ENCODE measurements around the gene GLTPD2. TPM values are rescaled to one million over a fixed set of nuclear protein-coding genes. Genes with fewer than 3 reads are reported as not detected.

GLTPD2 gene
- total RNA-seq, 6 experiments from 2014 or later: not detected

DNA sequence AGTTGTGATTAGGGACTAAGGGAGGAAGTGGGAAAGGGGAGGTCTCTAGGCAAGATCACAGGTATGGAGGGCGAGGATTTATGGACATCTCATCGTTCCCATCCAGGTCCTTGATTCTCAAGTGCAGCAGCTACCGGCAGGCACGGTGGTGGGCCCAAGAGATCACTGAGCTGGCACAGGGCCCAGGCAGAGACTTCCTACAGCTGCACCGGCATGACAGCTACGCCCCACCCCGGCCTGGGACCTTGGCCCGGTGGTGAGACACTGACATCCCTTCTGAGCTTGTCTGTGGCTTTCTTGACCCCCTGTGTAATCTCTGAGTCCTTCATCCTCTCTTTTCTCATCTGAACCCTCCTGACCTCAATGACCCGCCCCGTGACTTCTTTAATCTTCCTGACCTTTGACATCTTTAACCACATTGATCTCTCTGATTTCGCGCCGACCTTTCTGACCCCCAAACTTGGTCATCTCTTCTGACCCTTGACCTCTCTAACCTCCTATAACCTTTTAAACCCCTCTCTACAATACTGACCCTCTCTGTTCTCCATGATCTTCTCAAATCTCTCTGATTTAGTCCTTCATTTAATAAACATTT lies 22.0 kb downstream of the GLTPD2 start:
- TF ChIP-seq, protein P1, sequence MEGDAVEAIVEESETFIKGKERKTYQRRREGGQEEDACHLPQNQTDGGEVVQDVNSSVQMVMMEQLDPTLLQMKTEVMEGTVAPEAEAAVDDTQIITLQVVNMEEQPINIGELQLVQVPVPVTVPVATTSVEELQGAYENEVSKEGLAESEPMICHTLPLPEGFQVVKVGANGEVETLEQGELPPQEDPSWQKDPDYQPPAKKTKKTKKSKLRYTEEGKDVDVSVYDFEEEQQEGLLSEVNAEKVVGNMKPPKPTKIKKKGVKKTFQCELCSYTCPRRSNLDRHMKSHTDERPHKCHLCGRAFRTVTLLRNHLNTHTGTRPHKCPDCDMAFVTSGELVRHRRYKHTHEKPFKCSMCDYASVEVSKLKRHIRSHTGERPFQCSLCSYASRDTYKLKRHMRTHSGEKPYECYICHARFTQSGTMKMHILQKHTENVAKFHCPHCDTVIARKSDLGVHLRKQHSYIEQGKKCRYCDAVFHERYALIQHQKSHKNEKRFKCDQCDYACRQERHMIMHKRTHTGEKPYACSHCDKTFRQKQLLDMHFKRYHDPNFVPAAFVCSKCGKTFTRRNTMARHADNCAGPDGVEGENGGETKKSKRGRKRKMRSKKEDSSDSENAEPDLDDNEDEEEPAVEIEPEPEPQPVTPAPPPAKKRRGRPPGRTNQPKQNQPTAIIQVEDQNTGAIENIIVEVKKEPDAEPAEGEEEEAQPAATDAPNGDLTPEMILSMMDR (IDR thresholded peaks at IDR 0.05): no peak
- H3K4me1 Mint-ChIP-seq (ENCODE audit: low read depth): peaks cover 12% of the 10 kb centered on the region; the same call in 1 of the 2 replicates
- no peaks in the 10 kb centered on the region; the same call in none of the 2 replicates for H3K27me3 Mint-ChIP-seq (ENCODE audit: insufficient read depth)
- peaks cover 17% of the 10 kb centered on the region for H3K36me3 Mint-ChIP-seq (ENCODE audit: low read depth)
- H3K9me3 Mint-ChIP-seq: no peaks in the 10 kb centered on the region
- no peak overlapping the region for H3K4me3 Mint-ChIP-seq
- DNase-seq: no peak
- H3K27ac Mint-ChIP-seq: no peak overlapping the region

DNA sequence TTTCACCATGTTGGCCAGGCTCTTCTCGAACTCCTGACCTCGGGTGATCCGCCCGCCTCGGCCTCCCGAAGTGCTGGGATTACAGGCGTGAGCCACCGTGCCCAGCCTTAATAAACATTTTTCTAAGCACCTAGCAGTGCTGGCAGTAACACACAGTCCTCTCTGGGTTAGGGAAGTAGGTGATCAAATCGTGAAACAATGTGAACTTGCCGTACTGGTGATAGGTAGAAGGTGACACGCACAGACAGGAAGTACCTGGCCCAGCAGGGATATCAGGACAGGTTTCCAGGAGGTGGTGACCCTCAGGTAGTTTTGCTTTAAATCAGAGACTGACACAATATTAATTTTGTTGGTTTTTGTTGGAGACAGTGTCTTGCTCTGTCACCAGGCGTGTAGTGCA lies 22.7 kb downstream of the GLTPD2 start:
- TF ChIP-seq, protein P1 (IDR thresholded peaks at IDR 0.05): no peak
- no peaks in the 10 kb centered on the region for H3K9me3 Mint-ChIP-seq
- H3K36me3 Mint-ChIP-seq (ENCODE audit: low read depth): peaks cover 17% of the 10 kb centered on the region
- H3K4me1 Mint-ChIP-seq (ENCODE audit: low read depth): peaks cover 6% of the 10 kb centered on the region; the same call in 1 of the 2 replicates
- no peak overlapping the region for H3K4me3 Mint-ChIP-seq
- H3K27me3 Mint-ChIP-seq (ENCODE audit: insufficient read depth): no peaks in the 10 kb centered on the region; the same call in none of the 2 replicates
- DNase-seq: no peak
- H3K27ac Mint-ChIP-seq: no peak overlapping the region

DNA sequence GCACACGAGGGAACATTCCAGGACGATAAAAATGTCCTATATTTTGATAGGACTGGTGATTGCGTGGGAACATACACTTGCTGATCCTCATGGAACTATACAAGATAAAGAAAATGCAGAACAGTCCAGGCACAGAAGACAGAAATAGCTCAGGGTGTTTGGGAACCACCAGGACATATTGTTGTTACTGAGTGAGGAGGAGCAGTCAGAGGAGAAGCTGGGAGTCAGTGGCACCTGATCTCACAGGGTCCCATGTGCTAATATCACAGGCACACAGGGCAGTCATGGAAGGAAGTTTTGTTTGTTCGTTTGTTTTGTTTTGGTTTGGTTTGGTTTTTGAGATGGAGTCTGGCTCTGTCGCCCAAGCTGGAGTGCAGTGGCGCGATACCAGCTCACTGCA lies 23.9 kb downstream of the GLTPD2 start:
- H3K36me3 Mint-ChIP-seq (ENCODE audit: low read depth): peaks cover 17% of the 10 kb centered on the region
- no peaks in the 10 kb centered on the region for H3K9me3 Mint-ChIP-seq
- H3K27me3 Mint-ChIP-seq (ENCODE audit: insufficient read depth): no peaks in the 10 kb centered on the region; the same call in none of the 2 replicates
- H3K27ac Mint-ChIP-seq: no peak overlapping the region
- DNase-seq: no peak
- TF ChIP-seq, protein P1 (IDR thresholded peaks at IDR 0.05): no peak
- H3K4me1 Mint-ChIP-seq (ENCODE audit: low read depth): peaks cover 6% of the 10 kb centered on the region; the same call in 1 of the 2 replicates
- no peak overlapping the region for H3K4me3 Mint-ChIP-seq

DNA sequence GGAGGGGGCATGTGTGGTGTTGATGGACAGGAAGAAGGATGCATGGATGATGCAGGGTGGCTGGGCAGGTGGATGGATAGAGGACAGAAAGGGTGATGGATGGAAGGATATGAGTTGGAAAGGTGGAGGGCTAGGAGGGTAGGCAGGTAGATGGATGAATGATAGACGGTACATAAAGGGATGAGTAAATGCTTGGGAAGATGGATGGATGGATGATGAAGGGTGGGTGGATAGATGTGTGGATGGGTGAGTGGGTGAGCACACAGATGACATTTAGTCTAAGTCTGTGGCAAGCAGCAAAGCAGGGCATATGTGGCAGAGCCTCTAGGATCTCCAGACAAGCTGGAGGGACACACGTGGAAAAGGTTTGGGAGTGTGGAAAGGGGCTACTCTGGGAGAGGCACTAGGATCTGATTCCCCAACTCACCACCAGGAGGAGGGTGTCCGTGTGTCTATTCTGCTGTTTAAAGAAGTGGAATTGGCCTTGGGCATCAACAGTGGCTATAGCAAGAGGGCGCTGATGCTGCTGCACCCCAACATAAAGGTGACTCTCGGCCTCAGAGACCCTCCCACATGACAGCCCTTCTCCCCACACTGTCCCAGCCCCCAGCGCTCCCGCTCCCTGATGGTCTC lies 26.4 kb downstream of the GLTPD2 start:
- Mint-ChIP-seq H3K36me3 (ENCODE audit: low read depth) (peaks cover 17% of the 10 kb centered on the region), H3K27ac (no peak overlapping the region), H3K27me3 (ENCODE audit: insufficient read depth) (no peaks in the 10 kb centered on the region; the same call in none of the 2 replicates), H3K4me1 (ENCODE audit: low read depth) (no peaks in the 10 kb centered on the region), H3K9me3 (no peaks in the 10 kb centered on the region), H3K4me3 (no peak overlapping the region)
- peak; percentile 26 for DNase-seq
- TF ChIP-seq, protein P1 (IDR thresholded peaks at IDR 0.05): peak; percentile 80

DNA sequence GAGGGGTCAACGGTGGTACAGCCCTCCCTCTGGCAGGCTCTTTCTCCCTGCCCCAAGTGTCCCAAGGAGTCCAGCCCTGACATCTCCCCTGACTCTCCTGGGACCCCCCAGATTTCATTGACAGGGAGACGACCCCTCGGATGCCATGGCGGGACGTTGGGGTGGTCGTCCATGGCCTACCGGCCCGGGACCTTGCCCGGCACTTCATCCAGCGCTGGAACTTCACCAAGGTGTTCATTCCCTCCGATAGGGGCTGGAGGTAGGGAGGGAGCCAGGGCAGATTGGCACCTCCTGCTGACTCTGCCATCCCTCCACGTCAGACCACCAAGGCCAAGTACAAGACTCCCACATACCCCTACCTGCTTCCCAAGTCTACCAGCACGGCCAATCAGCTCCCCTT lies 28.1 kb downstream of the GLTPD2 start:
- no peaks in the 10 kb centered on the region for H3K9me3 Mint-ChIP-seq
- no peaks in the 10 kb centered on the region for H3K4me1 Mint-ChIP-seq (ENCODE audit: low read depth)

More for the DNA sequence above, 28.1 kb downstream of the GLTPD2 start:
- TF ChIP-seq, protein P1 (IDR thresholded peaks at IDR 0.05): no peak
- Mint-ChIP-seq H3K4me3 (no peak overlapping the region), H3K36me3 (ENCODE audit: low read depth) (0 out of 2 replicates have a peak, but pooled peaks cover 5% of the 10 kb centered on the region), H3K27ac (no peak overlapping the region), H3K27me3 (ENCODE audit: insufficient read depth) (no peaks in the 10 kb centered on the region; the same call in 1 of the 2 replicates)
- no peak for DNase-seq

Data from HFFc6 (cell line).